Measurements from ENCODE around the gene PIK3C2B. TPM values are rescaled to one million over a fixed set of nuclear protein-coding genes. Genes with fewer than 3 reads are reported as not detected.

PIK3C2B gene
- total and polyA plus RNA-seq, 2 of the 8 experiments (the other 6 are each of a cell fraction or from before 2014, with no cell fraction given) = 20.4 to 36.7 TPM

DNA sequence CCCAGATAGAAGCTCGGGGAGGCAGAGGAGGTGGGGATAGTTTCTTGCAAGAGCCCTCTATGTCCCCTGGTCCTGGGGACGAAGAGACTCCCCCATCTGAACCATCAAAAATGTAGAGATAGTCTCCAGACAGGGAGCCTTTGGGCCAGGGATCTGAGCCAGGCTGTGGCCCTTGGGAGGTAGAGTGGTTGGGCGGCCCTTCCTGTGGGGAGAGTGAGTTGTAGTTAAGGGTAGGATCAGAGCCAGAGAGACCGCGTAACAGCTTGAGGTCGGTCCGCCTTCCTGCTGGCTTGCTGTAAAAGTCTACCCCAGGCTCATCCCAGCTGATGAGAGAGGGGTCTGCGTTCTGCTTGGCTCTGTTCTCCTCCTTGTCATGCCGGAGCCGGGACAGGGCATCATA is 25.3 kb downstream of the PIK3C2B start:
- Histone ChIP-seq H3K4me2 (ENCODE audit: insufficient read depth in 1 of 2, low read depth in 2 of 2, low read length in 2 of 2) (no peak overlapping the region), H3K27ac (ENCODE audit: low read depth, low read length) (no peak overlapping the region), H2BK15ac (ENCODE audit: low read length) (no peak overlapping the region), H2AFZ (ENCODE audit: low read length) (no peak overlapping the region), H2AK5ac (ENCODE audit: low read depth, low read length) (no peak overlapping the region), H4K20me1 (replicated peaks in 1 of 2; ENCODE audit: control insufficient read depth in 1 of 2, insufficient read depth in 2 of 2, low read length in 2 of 2) (no peaks in the 10 kb centered on the region), H3K4me3 (ENCODE audit: extremely low read depth in 1 of 4, insufficient read depth in 2 of 4, low read depth in 3 of 4, low read length in 4 of 4) (no peak overlapping the region), H3K23ac (ENCODE audit: insufficient read length) (no peak overlapping the region), H3K14ac (ENCODE audit: insufficient read length) (no peak overlapping the region), H2BK20ac (ENCODE audit: low read length) (no peak overlapping the region), H3K23me2 (ENCODE audit: low read depth, low read length) (no peaks in the 10 kb centered on the region), H3K36me3 (ENCODE audit: control insufficient read depth in 2 of 4, insufficient read depth in 4 of 4, low read length in 3 of 4) (peaks cover 0 to 2% (median under 1%) of the 10 kb centered on the region in 4 experiments; a peak in 3 of 8 replicates), H3K4ac (replicated peaks; ENCODE audit: insufficient read length, low read depth, low read length) (no peak overlapping the region), H3K79me2 (ENCODE audit: control insufficient read depth in 1 of 2, insufficient read depth in 2 of 2, low read length in 2 of 2) (no peaks in the 10 kb centered on the region), H3K79me1 (ENCODE audit: low read depth, low read length) (peaks cover 2% of the 10 kb centered on the region), H2BK120ac (replicated peaks; ENCODE audit: low read depth, low read length) (no peak overlapping the region), H3K9ac (replicated peaks in 1 of 4; ENCODE audit: extremely low read depth in 1 of 4, low read depth in 3 of 4, low read length in 3 of 4) (no peak overlapping the region), H2BK5ac (ENCODE audit: low read depth, low read length) (no peak overlapping the region; the same call in 1 of the 2 replicates), H3K18ac (ENCODE audit: extremely low read depth, low read length) (no peak overlapping the region), H3K56ac (replicated peaks; ENCODE audit: insufficient read length, low read depth, low read length) (no peak overlapping the region), H4K8ac (ENCODE audit: extremely low read depth, insufficient read depth, low read length) (no peak overlapping the region), H2BK12ac (ENCODE audit: low read depth, low read length) (no peak overlapping the region), H3K9me3 (ENCODE audit: insufficient read depth in 2 of 2, low read depth in 1 of 2, low read length in 1 of 2) (no peaks in the 10 kb centered on the region), H3K4me1 (replicated peaks in 1 of 4; ENCODE audit: control insufficient read depth in 3 of 4, insufficient read depth in 4 of 4, low read length in 3 of 4) (peaks cover 0 to 8% (median 3%) of the 10 kb centered on the region in 4 experiments; a peak in 4 of 7 replicates), H3K27me3 (replicated peaks in 1 of 4; ENCODE audit: control insufficient read depth in 3 of 4, extremely low read depth in 1 of 4, insufficient read depth in 3 of 4, low read length in 3 of 4) (no peaks in the 10 kb centered on the region), H4K5ac (ENCODE audit: insufficient read length, low read depth, low read length) (no peak overlapping the region), H4K91ac (replicated peaks; ENCODE audit: insufficient read length, low read length) (no peak overlapping the region)
- TF ChIP-seq HDAC2 (IDR thresholded peaks at IDR 0.05; ENCODE audit: borderline replicate concordance in 1 of 2, low read depth in 2 of 2, low read length in 2 of 2) (no peak), YY1 (IDR thresholded peaks at IDR 0.05; ENCODE audit: low read depth, low read length) (no peak), EP300 (IDR thresholded peaks at IDR 0.05; ENCODE audit: borderline replicate concordance in 1 of 2, low read depth in 2 of 2, low read length in 2 of 2) (no peak)
- FAIRE-seq (no peak), DNase-seq (ENCODE audit: low read depth in 1 of 2, low spot score in 2 of 2) (no peak)
- ChIA-PET POLR2A (ENCODE audit: partially characterized antibody) (no interaction called here), CTCF (ENCODE audit: partially characterized antibody) (interaction anchor here (1.2 to 1.4 kb wide), 2 partner anchors 8 to 24 kb away, joined by 3 read pairs; no protein-coding TSS in a partner anchor)
- WGBS, 2 experiments (ENCODE audit: extremely low coverage in 1 of 2, insufficient coverage in 1 of 2, insufficient read length in 1 of 2, insufficient replicate concordance in 2 of 2, low coverage in 1 of 2, low lambda C conversion rate in 2 of 2, missing lambda C conversion rate in 1 of 2) = 89% methylated on average over 10 of the region's 10 CpGs; no CpG with 5 or more reads in 1 of the 2 experiments
